Breast epithelium (tissue), 3 donors: ENCODE measurements around the gene LPO.

Experiments
- CTCF ChIP-seq, 3 donors: fragments of 450-650 bp; IDR thresholded peaks; one replicate each; pipeline ENCODE4 v1.5.1; 2016 to 2017; ENCODE audit warnings: antibody characterized with exemption in 3 of 3, mild to moderate bottlenecking in 3 of 3, moderate library complexity in 3 of 3
- POLR2A ChIP-seq: fragments of 450-650 bp; IDR thresholded peaks from one replicate; pipeline ENCODE4 v1.6.1; 2016; ENCODE audit warnings: antibody characterized with exemption, mild to moderate bottlenecking, moderate library complexity
- POLR2AphosphoS5 ChIP-seq, 3 donors: sonication (generic); formaldehyde crosslinking; IDR thresholded peaks; one replicate each; pipeline ENCODE4 v1.6.1; 2017; ENCODE audit warnings: antibody characterized with exemption in 3 of 3

GRCh38 chr17:58248955-58249269 lies 10.5 kb downstream of the LPO start:
- TF ChIP-seq CTCF (IDR thresholded peaks at IDR 0.05) (no peak), POLR2AphosphoS5 (IDR thresholded peaks at IDR 0.05) (no peak), POLR2A (no peak)
